K562 (cell line): ENCODE measurements around the gene SPRED2.

Experiments used
- ASH1L ChIP-seq: fragments of 450-650 bp; IDR thresholded peaks from 2 replicates; pipeline ENCODE4 v1.6.1; 2018; ENCODE audit warnings: borderline replicate concordance, mild to moderate bottlenecking, low read depth; ENCODE audit not compliant: partially characterized antibody
- CEBPG ChIP-seq, 3 experiments: fragments of 200-800 bp in 1 of 3; sonication (Bioruptor generic) in 1 of 3; sonication (generic) in 1 of 3; formaldehyde crosslinking in 1 of 3; IDR thresholded peaks in 2 of 3; conservative IDR thresholded peaks in 1 of 3; 2 replicates each; pipeline versions ENCODE4 v1.6.1 to v1.8.0; 2016 to 2022; ENCODE audit warnings: missing compliant biosample characterization in 2 of 3, missing genetic modification characterization in 2 of 3, mild to moderate bottlenecking in 1 of 3, missing genetic modification reagents in 1 of 3
- ELK1 ChIP-seq: sonication (generic); formaldehyde crosslinking; IDR thresholded peaks from 2 replicates; pipeline ENCODE4 v1.8.1; 2022; ENCODE audit warnings: missing genetic modification reagents
- HMG20B ChIP-seq: fragments of 250-450 bp; sonication (Bioruptor Pico); IDR thresholded peaks from 2 replicates; pipeline ENCODE4 v1.5.0; 2021; ENCODE audit warnings: mild to moderate bottlenecking
- NCOA4 ChIP-seq: fragments of 450-650 bp; IDR thresholded peaks from 2 replicates; pipeline ENCODE4 v1.6.1; 2018; ENCODE audit warnings: mild to moderate bottlenecking; ENCODE audit not compliant: partially characterized antibody
- RFX5 ChIP-seq: IDR thresholded peaks from 2 replicates; pipeline ENCODE4 v1.6.1; 2011; ENCODE audit warnings: low read depth, mild to moderate bottlenecking, improper control_type of control experiment, low read length
- SMARCC2 ChIP-seq: fragments of 450-650 bp; IDR thresholded peaks from 2 replicates; pipeline ENCODE4 v1.6.1; 2017; ENCODE audit warnings: antibody characterized with exemption, moderate library complexity, mild to moderate bottlenecking, low read depth
- SRF ChIP-seq, 2 experiments: fragments of 250-450, 450-650 bp in 1 of 2; sonication (Bioruptor Pico) in 1 of 2; sonication (generic) in 1 of 2; formaldehyde crosslinking; IDR thresholded peaks; 2 replicates each; pipeline versions ENCODE4 v1.5.0 to v1.5.1; 2020 to 2022; ENCODE audit warnings: mild to moderate bottlenecking in 1 of 2, missing genetic modification reagents in 1 of 2
- USF2 ChIP-seq: sonication (generic); formaldehyde crosslinking; IDR thresholded peaks from 2 replicates; pipeline ENCODE4 v1.5.0; 2020; ENCODE audit warnings: missing genetic modification reagents
- XRCC4 ChIP-seq: IDR thresholded peaks from one replicate; pipeline ENCODE4 v1.6.1; 2011; ENCODE audit not compliant: insufficient read depth, insufficient read length; ENCODE audit errors: extremely low read depth
- TF ChIP-seq, protein P1 (sequence below), 3 experiments: IDR thresholded peaks in 2 of 3; conservative IDR thresholded peaks in 1 of 3; 2 replicates each; pipeline ENCODE4 v1.5.1; 2011 to 2012; ENCODE audit warnings: low read length in 3 of 3, mild to moderate bottlenecking in 3 of 3, control low read depth in 2 of 3, improper control_type of control experiment in 1 of 3, inconsistent platforms in 1 of 3, low read depth in 1 of 3, mixed read lengths in 1 of 3, moderate library complexity in 1 of 3; ENCODE audit not compliant: insufficient read depth in 2 of 3
- TF ChIP-seq, protein P2 (sequence below): fragments of 250-450 bp; sonication (Bioruptor Pico); IDR thresholded peaks from 2 replicates; pipeline ENCODE4 v1.5.0; 2020; ENCODE audit warnings: mild to moderate bottlenecking, borderline replicate concordance
- TF ChIP-seq, protein P3 (sequence below): fragments of 200-800 bp; sonication (Bioruptor generic); IDR thresholded peaks from 2 replicates; pipeline ENCODE4 v1.6.1; 2016; ENCODE audit warnings: missing genetic modification characterization, missing compliant biosample characterization
- TF ChIP-seq, protein P4 (sequence below): fragments of 450-650 bp; formaldehyde crosslinking; IDR thresholded peaks from 2 replicates; pipeline ENCODE4 v1.4.0; 2020; ENCODE audit warnings: mild to moderate bottlenecking, moderate library complexity

DNA sequence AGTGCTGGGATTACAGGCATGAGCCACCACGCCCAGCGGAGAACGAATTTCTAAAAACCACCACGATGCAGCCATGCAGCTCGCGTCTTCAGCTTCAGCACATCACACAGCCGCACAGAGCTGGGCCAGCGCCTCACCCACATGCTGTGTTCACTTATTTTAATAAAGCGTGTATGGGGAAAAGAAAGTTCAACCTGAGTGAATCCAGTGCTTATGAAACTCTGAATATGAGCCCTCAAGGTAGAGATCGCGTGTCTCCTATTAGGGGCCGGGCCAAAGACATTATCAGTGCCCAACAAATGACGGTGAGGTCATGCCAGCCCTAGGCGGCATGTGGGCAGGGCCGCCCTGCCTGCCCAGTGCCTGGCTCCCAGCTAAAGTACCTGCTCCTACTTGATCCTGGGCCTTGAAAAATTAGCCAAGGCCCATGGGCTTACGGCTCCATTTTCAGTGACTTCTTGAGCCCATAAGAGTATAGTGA, 44.3 kb downstream of the SPRED2 start:
- TF ChIP-seq, protein P1, sequence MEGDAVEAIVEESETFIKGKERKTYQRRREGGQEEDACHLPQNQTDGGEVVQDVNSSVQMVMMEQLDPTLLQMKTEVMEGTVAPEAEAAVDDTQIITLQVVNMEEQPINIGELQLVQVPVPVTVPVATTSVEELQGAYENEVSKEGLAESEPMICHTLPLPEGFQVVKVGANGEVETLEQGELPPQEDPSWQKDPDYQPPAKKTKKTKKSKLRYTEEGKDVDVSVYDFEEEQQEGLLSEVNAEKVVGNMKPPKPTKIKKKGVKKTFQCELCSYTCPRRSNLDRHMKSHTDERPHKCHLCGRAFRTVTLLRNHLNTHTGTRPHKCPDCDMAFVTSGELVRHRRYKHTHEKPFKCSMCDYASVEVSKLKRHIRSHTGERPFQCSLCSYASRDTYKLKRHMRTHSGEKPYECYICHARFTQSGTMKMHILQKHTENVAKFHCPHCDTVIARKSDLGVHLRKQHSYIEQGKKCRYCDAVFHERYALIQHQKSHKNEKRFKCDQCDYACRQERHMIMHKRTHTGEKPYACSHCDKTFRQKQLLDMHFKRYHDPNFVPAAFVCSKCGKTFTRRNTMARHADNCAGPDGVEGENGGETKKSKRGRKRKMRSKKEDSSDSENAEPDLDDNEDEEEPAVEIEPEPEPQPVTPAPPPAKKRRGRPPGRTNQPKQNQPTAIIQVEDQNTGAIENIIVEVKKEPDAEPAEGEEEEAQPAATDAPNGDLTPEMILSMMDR (IDR thresholded peaks at IDR 0.05 in 2 of 3, conservative IDR thresholded peaks at IDR 0.05 in 1 of 3; ENCODE audit: insufficient read depth in 2 of 3, low read depth in 1 of 3, low read length in 3 of 3): no peak
- TF ChIP-seq XRCC4 (no peak), SRF (CRISPR knock-in tag; IDR thresholded peaks at IDR 0.05) (no peak), RFX5 (no peak), HMG20B (CRISPR knock-in tag) (no peak), CEBPG (CRISPR knock-in tag; IDR thresholded peaks at IDR 0.05) (no peak), CEBPG (tag; conservative IDR thresholded peaks at IDR 0.05 in 1 of 2, IDR thresholded peaks at IDR 0.05 in 1 of 2) (no peak), SMARCC2 (no peak), ASH1L (no peak), ELK1 (CRISPR knock-in tag) (no peak), NCOA4 (no peak), USF2 (CRISPR knock-in tag) (no peak)
- TF ChIP-seq, protein P2, sequence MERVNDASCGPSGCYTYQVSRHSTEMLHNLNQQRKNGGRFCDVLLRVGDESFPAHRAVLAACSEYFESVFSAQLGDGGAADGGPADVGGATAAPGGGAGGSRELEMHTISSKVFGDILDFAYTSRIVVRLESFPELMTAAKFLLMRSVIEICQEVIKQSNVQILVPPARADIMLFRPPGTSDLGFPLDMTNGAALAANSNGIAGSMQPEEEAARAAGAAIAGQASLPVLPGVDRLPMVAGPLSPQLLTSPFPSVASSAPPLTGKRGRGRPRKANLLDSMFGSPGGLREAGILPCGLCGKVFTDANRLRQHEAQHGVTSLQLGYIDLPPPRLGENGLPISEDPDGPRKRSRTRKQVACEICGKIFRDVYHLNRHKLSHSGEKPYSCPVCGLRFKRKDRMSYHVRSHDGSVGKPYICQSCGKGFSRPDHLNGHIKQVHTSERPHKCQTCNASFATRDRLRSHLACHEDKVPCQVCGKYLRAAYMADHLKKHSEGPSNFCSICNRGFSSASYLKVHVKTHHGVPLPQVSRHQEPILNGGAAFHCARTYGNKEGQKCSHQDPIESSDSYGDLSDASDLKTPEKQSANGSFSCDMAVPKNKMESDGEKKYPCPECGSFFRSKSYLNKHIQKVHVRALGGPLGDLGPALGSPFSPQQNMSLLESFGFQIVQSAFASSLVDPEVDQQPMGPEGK (CRISPR knock-in tag): no peak
- TF ChIP-seq, protein P3, sequence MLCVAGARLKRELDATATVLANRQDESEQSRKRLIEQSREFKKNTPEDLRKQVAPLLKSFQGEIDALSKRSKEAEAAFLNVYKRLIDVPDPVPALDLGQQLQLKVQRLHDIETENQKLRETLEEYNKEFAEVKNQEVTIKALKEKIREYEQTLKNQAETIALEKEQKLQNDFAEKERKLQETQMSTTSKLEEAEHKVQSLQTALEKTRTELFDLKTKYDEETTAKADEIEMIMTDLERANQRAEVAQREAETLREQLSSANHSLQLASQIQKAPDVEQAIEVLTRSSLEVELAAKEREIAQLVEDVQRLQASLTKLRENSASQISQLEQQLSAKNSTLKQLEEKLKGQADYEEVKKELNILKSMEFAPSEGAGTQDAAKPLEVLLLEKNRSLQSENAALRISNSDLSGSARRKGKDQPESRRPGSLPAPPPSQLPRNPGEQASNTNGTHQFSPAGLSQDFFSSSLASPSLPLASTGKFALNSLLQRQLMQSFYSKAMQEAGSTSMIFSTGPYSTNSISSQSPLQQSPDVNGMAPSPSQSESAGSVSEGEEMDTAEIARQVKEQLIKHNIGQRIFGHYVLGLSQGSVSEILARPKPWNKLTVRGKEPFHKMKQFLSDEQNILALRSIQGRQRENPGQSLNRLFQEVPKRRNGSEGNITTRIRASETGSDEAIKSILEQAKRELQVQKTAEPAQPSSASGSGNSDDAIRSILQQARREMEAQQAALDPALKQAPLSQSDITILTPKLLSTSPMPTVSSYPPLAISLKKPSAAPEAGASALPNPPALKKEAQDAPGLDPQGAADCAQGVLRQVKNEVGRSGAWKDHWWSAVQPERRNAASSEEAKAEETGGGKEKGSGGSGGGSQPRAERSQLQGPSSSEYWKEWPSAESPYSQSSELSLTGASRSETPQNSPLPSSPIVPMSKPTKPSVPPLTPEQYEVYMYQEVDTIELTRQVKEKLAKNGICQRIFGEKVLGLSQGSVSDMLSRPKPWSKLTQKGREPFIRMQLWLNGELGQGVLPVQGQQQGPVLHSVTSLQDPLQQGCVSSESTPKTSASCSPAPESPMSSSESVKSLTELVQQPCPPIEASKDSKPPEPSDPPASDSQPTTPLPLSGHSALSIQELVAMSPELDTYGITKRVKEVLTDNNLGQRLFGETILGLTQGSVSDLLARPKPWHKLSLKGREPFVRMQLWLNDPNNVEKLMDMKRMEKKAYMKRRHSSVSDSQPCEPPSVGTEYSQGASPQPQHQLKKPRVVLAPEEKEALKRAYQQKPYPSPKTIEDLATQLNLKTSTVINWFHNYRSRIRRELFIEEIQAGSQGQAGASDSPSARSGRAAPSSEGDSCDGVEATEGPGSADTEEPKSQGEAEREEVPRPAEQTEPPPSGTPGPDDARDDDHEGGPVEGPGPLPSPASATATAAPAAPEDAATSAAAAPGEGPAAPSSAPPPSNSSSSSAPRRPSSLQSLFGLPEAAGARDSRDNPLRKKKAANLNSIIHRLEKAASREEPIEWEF (CRISPR knock-in tag): no peak
- TF ChIP-seq, protein P4, sequence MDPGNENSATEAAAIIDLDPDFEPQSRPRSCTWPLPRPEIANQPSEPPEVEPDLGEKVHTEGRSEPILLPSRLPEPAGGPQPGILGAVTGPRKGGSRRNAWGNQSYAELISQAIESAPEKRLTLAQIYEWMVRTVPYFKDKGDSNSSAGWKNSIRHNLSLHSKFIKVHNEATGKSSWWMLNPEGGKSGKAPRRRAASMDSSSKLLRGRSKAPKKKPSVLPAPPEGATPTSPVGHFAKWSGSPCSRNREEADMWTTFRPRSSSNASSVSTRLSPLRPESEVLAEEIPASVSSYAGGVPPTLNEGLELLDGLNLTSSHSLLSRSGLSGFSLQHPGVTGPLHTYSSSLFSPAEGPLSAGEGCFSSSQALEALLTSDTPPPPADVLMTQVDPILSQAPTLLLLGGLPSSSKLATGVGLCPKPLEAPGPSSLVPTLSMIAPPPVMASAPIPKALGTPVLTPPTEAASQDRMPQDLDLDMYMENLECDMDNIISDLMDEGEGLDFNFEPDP (CRISPR knock-in tag): no peak
